ENCODE measurements around the gene ADCY2. TPM values are rescaled to one million over a fixed set of nuclear protein-coding genes. Genes with fewer than 3 reads are reported as not detected.

The ADCY2 gene
- total and polyA plus RNA-seq, 11 donors, result 0.04 to 0.96 (median 0.32) TPM

DNA sequence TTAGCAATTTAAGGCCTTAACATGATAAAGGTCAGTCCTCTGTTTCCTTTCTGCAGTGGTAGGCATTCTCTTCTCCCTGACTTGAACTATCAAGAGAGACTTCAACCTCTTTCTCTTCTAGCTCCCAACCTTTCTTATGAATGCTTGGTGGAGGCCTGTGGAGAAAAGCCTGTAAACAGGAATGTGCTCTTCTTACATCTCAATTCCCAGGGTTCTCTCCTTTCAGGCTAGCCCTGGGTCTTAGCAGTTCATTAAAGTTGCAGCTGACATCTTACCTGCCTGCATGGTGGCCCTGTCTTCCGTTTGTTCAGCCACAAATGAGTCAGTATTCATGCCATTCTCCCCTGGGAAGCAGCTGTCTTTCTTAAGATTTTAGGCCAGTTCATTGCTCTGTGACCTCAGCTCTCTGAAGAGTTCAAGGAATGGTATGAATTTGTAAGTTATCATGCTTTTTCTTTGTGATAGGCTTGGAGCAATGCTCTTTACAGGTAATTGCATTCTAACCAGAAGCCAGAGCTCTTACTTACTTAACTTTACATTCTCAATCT lies 77.8 kb downstream of the ADCY2 start:
- no peak for ATAC-seq
- WGBS, 4 donors, result 6 to 29% (median 19%) methylated on average over 1 of the region's 1 CpG
- no peak for TF ChIP-seq POLR2A (IDR thresholded peaks at IDR 0.05)
- TF ChIP-seq, protein P1, sequence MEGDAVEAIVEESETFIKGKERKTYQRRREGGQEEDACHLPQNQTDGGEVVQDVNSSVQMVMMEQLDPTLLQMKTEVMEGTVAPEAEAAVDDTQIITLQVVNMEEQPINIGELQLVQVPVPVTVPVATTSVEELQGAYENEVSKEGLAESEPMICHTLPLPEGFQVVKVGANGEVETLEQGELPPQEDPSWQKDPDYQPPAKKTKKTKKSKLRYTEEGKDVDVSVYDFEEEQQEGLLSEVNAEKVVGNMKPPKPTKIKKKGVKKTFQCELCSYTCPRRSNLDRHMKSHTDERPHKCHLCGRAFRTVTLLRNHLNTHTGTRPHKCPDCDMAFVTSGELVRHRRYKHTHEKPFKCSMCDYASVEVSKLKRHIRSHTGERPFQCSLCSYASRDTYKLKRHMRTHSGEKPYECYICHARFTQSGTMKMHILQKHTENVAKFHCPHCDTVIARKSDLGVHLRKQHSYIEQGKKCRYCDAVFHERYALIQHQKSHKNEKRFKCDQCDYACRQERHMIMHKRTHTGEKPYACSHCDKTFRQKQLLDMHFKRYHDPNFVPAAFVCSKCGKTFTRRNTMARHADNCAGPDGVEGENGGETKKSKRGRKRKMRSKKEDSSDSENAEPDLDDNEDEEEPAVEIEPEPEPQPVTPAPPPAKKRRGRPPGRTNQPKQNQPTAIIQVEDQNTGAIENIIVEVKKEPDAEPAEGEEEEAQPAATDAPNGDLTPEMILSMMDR (IDR thresholded peaks at IDR 0.05), result no peak

DNA sequence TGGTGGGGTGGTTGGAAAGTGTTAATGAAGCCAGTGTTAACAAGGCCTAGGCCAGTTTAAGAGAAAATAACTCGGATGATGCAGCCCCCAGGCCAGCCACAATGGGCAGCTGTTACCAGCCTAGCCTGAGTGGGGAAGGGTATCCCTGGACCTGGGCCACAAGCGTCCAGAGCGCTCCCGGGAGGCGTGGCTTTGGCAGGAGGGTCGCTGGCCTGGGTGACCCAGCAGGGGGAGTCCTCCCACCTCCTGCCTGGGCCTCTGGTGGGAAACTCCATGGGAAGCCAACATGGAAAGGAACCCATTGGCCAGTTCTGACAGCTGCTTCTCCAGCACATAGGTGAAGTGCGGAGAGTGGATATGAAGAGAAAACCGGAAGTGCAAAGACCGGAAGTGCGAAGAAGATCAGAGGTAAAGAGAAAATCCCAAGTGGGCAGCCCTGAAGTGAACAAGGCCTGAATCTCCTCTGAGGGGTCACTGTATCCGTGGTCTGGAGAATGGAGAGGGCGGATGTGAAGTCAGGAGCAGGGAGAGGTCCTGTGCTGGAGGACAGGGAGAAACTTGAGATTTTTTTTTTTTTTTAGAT lies 79.0 kb downstream of the ADCY2 start:
- no peak overlapping the region for H3K4me3 ChIP-seq
- H3K27me3 ChIP-seq, result no peaks in the 10 kb centered on the region
- peaks cover 0 to 19% (median 3%) of the 10 kb centered on the region in 12 donors for H3K9me3 ChIP-seq
- DNase-seq (no peak), ATAC-seq (no peak)
- 81 to 87% (median 85%) methylated on average over 12 of the region's 12 CpGs for WGBS, 4 donors
- H3K27ac ChIP-seq, result no peak overlapping the region
- TF ChIP-seq, protein P1 (IDR thresholded peaks at IDR 0.05), result no peak
- TF ChIP-seq POLR2A (IDR thresholded peaks at IDR 0.05), result no peak
- no peaks in the 10 kb centered on the region for H3K4me1 ChIP-seq
- no peaks in the 10 kb centered on the region for H3K36me3 ChIP-seq
- intact Hi-C loops (cut with DNase I), result no loop called here

More for the DNA sequence above, 77.8 kb downstream of the ADCY2 start:
- Histone ChIP-seq H3K27ac (no peak overlapping the region), H3K27me3 (no peaks in the 10 kb centered on the region), H3K36me3 (no peaks in the 10 kb centered on the region), H3K4me3 (no peak overlapping the region), H3K4me1 (no peaks in the 10 kb centered on the region), H3K9me3 (peaks cover 0 to 19% (median 3%) of the 10 kb centered on the region in 12 donors)
- DNase-seq, result no peak
- intact Hi-C loops (cut with DNase I), result no loop called here

GRCh38 chr5:7478459-7478858 lies 82.5 kb downstream of the ADCY2 start:
- Histone ChIP-seq H3K36me3 (no peaks in the 10 kb centered on the region), H3K4me3 (no peak overlapping the region), H3K27ac (no peak overlapping the region), H3K27me3 (no peaks in the 10 kb centered on the region), H3K9me3 (peaks cover 0 to 4% (median 0%) of the 10 kb centered on the region in 12 donors), H3K4me1 (no peaks in the 10 kb centered on the region)
- ATAC-seq (no peak), DNase-seq (no peak)
- WGBS, 4 donors, result 49 to 63% (median 57%) methylated on average over 1 of the region's 1 CpG
- intact Hi-C loops (cut with DNase I), result no loop called here
- TF ChIP-seq, protein P1 (IDR thresholded peaks at IDR 0.05), result no peak
- TF ChIP-seq POLR2A (IDR thresholded peaks at IDR 0.05), result no peak

- ATAC-seq, result no peak
- no peaks in the 10 kb centered on the region for H3K4me1 ChIP-seq
- DNase-seq, result no peak
- no peak overlapping the region for H3K27ac ChIP-seq
- no peaks in the 10 kb centered on the region for H3K27me3 ChIP-seq
- H3K4me3 ChIP-seq, result no peak overlapping the region
- WGBS, 4 donors, result 70 to 75% (median 71%) methylated on average over 7 of the region's 7 CpGs
- intact Hi-C loops (cut with DNase I), result no loop called here
- H3K9me3 ChIP-seq, result no peaks in the 10 kb centered on the region
- no peaks in the 10 kb centered on the region for H3K36me3 ChIP-seq
- no peak for TF ChIP-seq POLR2A (IDR thresholded peaks at IDR 0.05)
- TF ChIP-seq, protein P1 (IDR thresholded peaks at IDR 0.05), result no peak
Observed at GRCh38 chr5:7488734-7489133, 92.8 kb downstream of the ADCY2 start.

Data from heart left ventricle (tissue), 16 donors.